Activated CD4-positive, alpha-beta T cell treated with anti-CD3 and anti-CD28 coated beads, Interleukin-2, amount 10 ng/mL, durations not matched to agents 24 days and 14 days (primary cell): ENCODE results near the gene RTN4RL2. TPM values are rescaled to one million over a fixed set of nuclear protein-coding genes. Genes with fewer than 3 reads are reported as not detected.

Experiments
- DNase-seq: peaks from one replicate; pipeline ENCODE4 v3.0.0; 2022
- H3K27ac Mint-ChIP-seq: one replicate; pipeline ENCODE4 v1.8.0; 2022; ENCODE audit warnings: mild to moderate bottlenecking, mixed read lengths
- H3K27me3 Mint-ChIP-seq: one replicate; pipeline ENCODE4 v1.8.0; 2022; ENCODE audit warnings: mixed read lengths
- H3K36me3 Mint-ChIP-seq: one replicate; pipeline ENCODE4 v1.8.0; 2022; ENCODE audit warnings: low read depth, mild to moderate bottlenecking, mixed read lengths
- H3K4me1 Mint-ChIP-seq: one replicate; pipeline ENCODE4 v1.8.0; 2021; ENCODE audit warnings: mixed read lengths
- H3K4me3 Mint-ChIP-seq: one replicate; pipeline ENCODE4 v1.8.0; 2022; ENCODE audit warnings: mild to moderate bottlenecking, moderate library complexity, mixed read lengths
- H3K9me3 Mint-ChIP-seq: one replicate; pipeline ENCODE4 v1.8.0; 2021; ENCODE audit warnings: mixed read lengths
- intact Hi-C: fragments of 100-400 bp; cut with micrococcal nuclease; formaldehyde crosslinking; loops from one replicate; pipeline ENCODE4 v1.15.1; 2023
- total RNA-seq: library from RNA; stranded (reverse); gene quantifications from 2 replicates; pipeline ENCODE4 v1.2.3, GENCODE V29; 2022

Gene RTN4RL2
- total RNA-seq, 1 donor from 2014 or later: 0.23 TPM

DNA sequence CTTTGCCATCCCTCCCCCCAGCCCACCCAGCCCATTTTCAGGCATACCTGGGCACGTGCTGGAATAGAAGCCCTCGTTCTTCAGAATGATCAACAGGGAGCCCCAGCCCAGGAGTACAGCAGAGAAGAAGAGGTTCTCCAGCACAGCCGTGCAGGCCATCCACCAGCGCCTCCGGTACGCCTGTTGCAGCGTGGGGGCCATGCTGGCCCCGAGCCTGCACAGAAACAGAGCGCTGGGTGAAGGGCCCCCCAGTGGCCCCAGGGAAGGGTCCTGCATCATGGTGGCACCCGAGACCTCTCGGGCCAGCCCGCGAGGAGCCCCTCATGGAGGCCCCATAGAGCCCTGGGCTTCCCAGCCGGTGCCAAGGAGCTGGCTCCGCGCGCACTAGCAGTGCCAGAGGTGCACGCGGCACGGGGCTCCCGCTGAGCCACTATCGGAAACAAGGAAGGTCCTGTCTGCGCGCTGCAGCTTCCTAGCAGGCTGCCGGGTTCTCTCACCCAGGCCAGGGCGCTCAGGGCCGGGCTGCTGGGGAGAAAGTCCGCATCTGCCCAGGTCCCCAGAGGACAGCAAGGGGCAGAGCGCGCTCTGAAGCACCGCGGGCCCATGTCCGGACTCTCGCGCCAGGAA is 53.7 kb downstream of the RTN4RL2 start:
- intact Hi-C loops: loop anchor here (2.0 kb wide), 1 partner anchor 57 kb away; no protein-coding TSS in a partner anchor
- Mint-ChIP-seq H3K4me1 (peaks cover 29% of the 10 kb centered on the region), H3K4me3 (peak overlapping the region; percentile 97), H3K9me3 (no peaks in the 10 kb centered on the region), H3K27ac (peak overlapping the region; percentile 91), H3K27me3 (peaks cover 4% of the 10 kb centered on the region), H3K36me3 (peaks cover 2% of the 10 kb centered on the region)
- DNase-seq: peak; percentile 78

GRCh38 chr11:57514538-57515331 is 54.4 kb downstream of the RTN4RL2 start:
- Mint-ChIP-seq H3K9me3 (no peaks in the 10 kb centered on the region), H3K27me3 (peaks cover 4% of the 10 kb centered on the region), H3K4me3 (peak overlapping the region; percentile 97), H3K27ac (peak overlapping the region; percentile 91), H3K36me3 (peaks cover 2% of the 10 kb centered on the region), H3K4me1 (peaks cover 27% of the 10 kb centered on the region)
- intact Hi-C loops: loop anchor here (1.0 to 2.0 kb wide), 2 partner anchors 13 to 58 kb away; no protein-coding TSS in a partner anchor
- peak; percentile 87 for DNase-seq

- peak; percentile 83 for DNase-seq
- H3K36me3 Mint-ChIP-seq: peaks cover 2% of the 10 kb centered on the region
- intact Hi-C loops: loop anchor here (1.0 to 2.0 kb wide), 2 partner anchors 12 to 59 kb away; no protein-coding TSS in a partner anchor
- H3K4me1 Mint-ChIP-seq: peaks cover 27% of the 10 kb centered on the region
- peaks cover 4% of the 10 kb centered on the region for H3K27me3 Mint-ChIP-seq
- no peaks in the 10 kb centered on the region for H3K9me3 Mint-ChIP-seq
- peak within 1 kb of the TSS; percentile 97 for H3K4me3 Mint-ChIP-seq
- peak within 1 kb of the TSS; percentile 91 for H3K27ac Mint-ChIP-seq
Measured at GRCh38 chr11:57515332-57516060, 55.2 kb downstream of the RTN4RL2 start, which contains the start of gene SLC43A1. SLC43A1 (minus strand) TSS chr11:57515702; CDS start chr11:57514111, 1,591 bp downstream.

GRCh38 chr11:57516061-57516443 is 55.7 kb downstream of the RTN4RL2 start:
- no peak for DNase-seq
- H3K27me3 Mint-ChIP-seq: peaks cover 4% of the 10 kb centered on the region
- H3K4me1 Mint-ChIP-seq: peaks cover 27% of the 10 kb centered on the region
- H3K4me3 Mint-ChIP-seq: peak overlapping the region; percentile 97
- H3K36me3 Mint-ChIP-seq: peaks cover 2% of the 10 kb centered on the region
- no peaks in the 10 kb centered on the region for H3K9me3 Mint-ChIP-seq
- H3K27ac Mint-ChIP-seq: peak overlapping the region; percentile 88
- intact Hi-C loops: no loop called here

DNA sequence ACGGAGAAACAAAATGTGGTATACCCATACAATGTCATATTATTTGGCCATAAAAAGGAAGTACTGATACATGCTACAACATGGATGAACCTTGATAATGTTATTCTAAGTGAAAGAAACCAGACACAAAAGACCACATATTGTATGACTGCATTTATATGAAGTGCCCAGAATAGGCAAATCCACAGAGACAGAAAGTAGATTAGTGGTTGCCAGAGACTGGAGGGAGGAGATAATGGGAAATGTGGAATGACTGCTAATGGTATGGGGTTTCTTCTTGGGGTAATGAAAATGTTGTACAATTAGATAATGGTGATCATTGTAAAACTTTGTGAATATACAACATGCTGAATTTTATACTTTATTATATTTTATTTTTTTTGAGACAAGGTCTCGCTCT is 60.8 kb downstream of the RTN4RL2 start:
- H3K27me3 Mint-ChIP-seq: peaks cover 2% of the 10 kb centered on the region
- no peaks in the 10 kb centered on the region for H3K9me3 Mint-ChIP-seq
- no peak overlapping the region for H3K27ac Mint-ChIP-seq
- no peak overlapping the region for H3K4me3 Mint-ChIP-seq
- H3K36me3 Mint-ChIP-seq: peaks cover 8% of the 10 kb centered on the region
- DNase-seq: no peak
- H3K4me1 Mint-ChIP-seq: peaks cover 6% of the 10 kb centered on the region
- intact Hi-C loops: no loop called here

- Mint-ChIP-seq H3K27ac (peak overlapping the region; percentile 2), H3K36me3 (peaks cover 12% of the 10 kb centered on the region), H3K9me3 (no peaks in the 10 kb centered on the region), H3K4me3 (no peak overlapping the region), H3K27me3 (no peaks in the 10 kb centered on the region), H3K4me1 (peaks cover 13% of the 10 kb centered on the region)
- intact Hi-C loops: no loop called here
- DNase-seq: no peak
Measured at GRCh38 chr11:57523419-57523818, 63.1 kb downstream of the RTN4RL2 start.

Other genes with a start within 250 kb of the RTN4RL2 start
- gene APLNR, start 223.3 kb upstream of the RTN4RL2 start, total RNA-seq: not detected in 2 replicates
- 23.7 and 24.2 TPM in 2 replicates for gene TNKS1BP1, start 135.6 kb upstream of the RTN4RL2 start, total RNA-seq
- 253 and 256 TPM in 2 replicates for gene SSRP1, start 124.6 kb upstream of the RTN4RL2 start, total RNA-seq
- gene P2RX3, start 122.2 kb upstream of the RTN4RL2 start, total RNA-seq: not detected in 2 replicates
- gene PRG3, start 79.4 kb upstream of the RTN4RL2 start, total RNA-seq: not detected in 2 replicates
- gene PRG2, start 69.9 kb upstream of the RTN4RL2 start, total RNA-seq: 0.35 and 0.38 TPM in 2 replicates
- gene SLC43A3, start 33.4 kb upstream of the RTN4RL2 start, total RNA-seq: 255 and 261 TPM in 2 replicates
- gene SLC43A1, start 55.2 kb downstream of the RTN4RL2 start, total RNA-seq: 35.3 and 35.8 TPM in 2 replicates
- 108 and 112 TPM in 2 replicates for gene TIMM10, start 70.2 kb downstream of the RTN4RL2 start, total RNA-seq
- gene SMTNL1, start 77.1 kb downstream of the RTN4RL2 start, total RNA-seq: not detected in 2 replicates
- gene UBE2L6, start 107.1 kb downstream of the RTN4RL2 start, total RNA-seq: 151 and 157 TPM in 2 replicates
- 0.14 and 0.28 TPM in 2 replicates for gene SERPING1, start 137.2 kb downstream of the RTN4RL2 start, total RNA-seq
- gene YPEL4, start 189.4 kb downstream of the RTN4RL2 start, total RNA-seq: 0.40 and 0.47 TPM in 2 replicates
- gene CLP1, start 197.2 kb downstream of the RTN4RL2 start, total RNA-seq: 18.5 and 19.8 TPM in 2 replicates
- 78.4 and 80.9 TPM in 2 replicates for gene ZDHHC5, start 207.6 kb downstream of the RTN4RL2 start, total RNA-seq